Lower leg skin (tissue), 3 donors: ENCODE data around the gene PARD6A.

Experiments
- POLR2A ChIP-seq, 2 donors: fragments of 450-650 bp; IDR thresholded peaks; one replicate each; pipeline ENCODE4 v1.6.1; 2016 to 2017; ENCODE audit warnings: antibody characterized with exemption in 2 of 2, mild to moderate bottlenecking in 1 of 2, moderate library complexity in 1 of 2
- TF ChIP-seq, protein P1 (sequence below), 3 donors: fragments of 450-650 bp; IDR thresholded peaks; one replicate each; pipeline ENCODE4 v1.5.1; 2016; ENCODE audit warnings: antibody characterized with exemption in 3 of 3, mild to moderate bottlenecking in 3 of 3, moderate library complexity in 2 of 3

DNA sequence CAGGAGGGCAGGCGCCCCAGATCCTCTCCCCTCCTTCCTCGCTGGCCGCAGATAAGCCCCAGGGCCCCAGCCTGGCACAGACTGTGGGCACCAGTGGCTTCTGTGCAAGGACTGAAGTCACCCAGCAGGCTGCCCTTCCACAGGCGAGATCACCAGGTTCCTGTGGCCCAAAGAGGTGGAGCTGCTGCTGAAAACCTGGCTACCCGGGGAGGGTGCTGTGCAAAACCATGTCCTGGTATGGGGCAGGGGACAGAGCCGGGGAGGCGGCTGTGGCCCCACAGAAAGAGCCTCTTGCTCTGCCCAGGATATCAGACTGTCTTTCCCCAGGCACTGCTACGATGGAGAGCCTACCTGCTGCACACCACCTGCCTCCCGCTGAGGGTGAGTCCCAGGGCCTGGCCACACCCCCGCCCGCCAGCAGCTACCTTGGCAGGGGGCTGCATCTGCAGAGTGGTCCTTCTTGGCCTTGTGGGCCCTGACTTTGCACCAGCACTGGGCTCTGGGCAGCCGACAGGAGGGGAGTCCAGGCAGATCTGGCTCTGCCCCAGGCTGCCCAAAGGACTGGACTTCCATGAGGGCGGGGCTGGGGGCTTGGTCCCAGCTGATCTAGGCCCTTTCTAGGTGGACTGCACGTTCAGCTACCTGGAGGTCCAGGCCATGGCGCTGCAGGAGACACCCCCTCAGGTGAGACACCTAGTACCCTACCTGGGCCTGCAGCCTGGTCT is 15.2 kb upstream of the PARD6A start:
- TF ChIP-seq, protein P1, sequence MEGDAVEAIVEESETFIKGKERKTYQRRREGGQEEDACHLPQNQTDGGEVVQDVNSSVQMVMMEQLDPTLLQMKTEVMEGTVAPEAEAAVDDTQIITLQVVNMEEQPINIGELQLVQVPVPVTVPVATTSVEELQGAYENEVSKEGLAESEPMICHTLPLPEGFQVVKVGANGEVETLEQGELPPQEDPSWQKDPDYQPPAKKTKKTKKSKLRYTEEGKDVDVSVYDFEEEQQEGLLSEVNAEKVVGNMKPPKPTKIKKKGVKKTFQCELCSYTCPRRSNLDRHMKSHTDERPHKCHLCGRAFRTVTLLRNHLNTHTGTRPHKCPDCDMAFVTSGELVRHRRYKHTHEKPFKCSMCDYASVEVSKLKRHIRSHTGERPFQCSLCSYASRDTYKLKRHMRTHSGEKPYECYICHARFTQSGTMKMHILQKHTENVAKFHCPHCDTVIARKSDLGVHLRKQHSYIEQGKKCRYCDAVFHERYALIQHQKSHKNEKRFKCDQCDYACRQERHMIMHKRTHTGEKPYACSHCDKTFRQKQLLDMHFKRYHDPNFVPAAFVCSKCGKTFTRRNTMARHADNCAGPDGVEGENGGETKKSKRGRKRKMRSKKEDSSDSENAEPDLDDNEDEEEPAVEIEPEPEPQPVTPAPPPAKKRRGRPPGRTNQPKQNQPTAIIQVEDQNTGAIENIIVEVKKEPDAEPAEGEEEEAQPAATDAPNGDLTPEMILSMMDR (IDR thresholded peaks at IDR 0.05) = no peak
- TF ChIP-seq POLR2A (IDR thresholded peaks at IDR 0.05) = no peak
